Measurements from ENCODE around the gene PNMA1. TPM values are rescaled to one million over a fixed set of nuclear protein-coding genes. Genes with fewer than 3 reads are reported as not detected.

The PNMA1 gene
- total RNA-seq, 6 donors from 2014 or later: 9.9 to 28.9 (median 15.2) TPM

DNA sequence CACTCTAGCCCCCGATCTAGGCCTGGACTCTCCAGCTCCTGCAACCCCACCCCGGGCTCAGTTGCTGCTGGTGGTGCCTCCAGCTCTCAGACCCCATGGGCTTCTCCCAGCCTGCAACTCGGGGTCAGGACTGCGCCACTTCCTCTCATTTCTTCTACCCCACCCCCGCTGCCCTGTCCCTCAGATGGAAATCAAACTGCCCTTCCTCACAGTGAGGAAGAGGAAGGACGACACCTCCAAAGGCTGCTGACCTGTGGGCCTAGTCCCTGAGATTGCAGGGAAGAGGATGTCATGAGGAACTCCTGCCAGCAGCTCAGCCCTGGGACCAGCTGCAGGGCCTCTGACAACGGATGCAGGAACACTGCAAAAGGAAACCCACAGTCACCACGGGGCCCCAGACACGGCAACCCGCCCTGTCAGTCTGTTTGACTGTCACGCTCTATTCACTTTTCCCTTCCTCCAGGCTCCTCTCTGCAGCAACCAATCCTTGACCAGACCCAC, 29.3 kb upstream of the PNMA1 start:
- ATAC-seq (ENCODE audit: low FRiP score in 2 of 2): peak in 1 of 2 donors; percentile 9
- Histone ChIP-seq H3K27ac (peak overlapping the region; percentile 80 to 89 (median 87)), H3K4me1 (peaks cover 94 to 100% (median 97%) of the 10 kb centered on the region in 4 donors)

GRCh38 chr14:73742520-73743238, 28.5 kb upstream of the PNMA1 start:
- WGBS, 2 donors: 57 to 71% methylated on average over 6 of the region's 6 CpGs
- TF ChIP-seq EP300 (IDR thresholded peaks at IDR 0.05): no peak
- TF ChIP-seq POLR2A (IDR thresholded peaks at IDR 0.05): no peak
- peaks cover 7 to 25% (median 20%) of the 10 kb centered on the region in 4 donors for H3K36me3 ChIP-seq
- DNase-seq (no peak), ATAC-seq (ENCODE audit: low FRiP score in 2 of 2) (no peak)
- H3K27me3 ChIP-seq: no peaks in the 10 kb centered on the region
- H3K9me3 ChIP-seq: no peaks in the 10 kb centered on the region
- peaks cover 88 to 93% (median 92%) of the 10 kb centered on the region in 4 donors for H3K4me1 ChIP-seq
- peak overlapping the region in 1 of 4 donors; percentile 33 for H3K4me3 ChIP-seq
- H3K27ac ChIP-seq: peak overlapping the region; percentile 80 to 89 (median 87)

More for the DNA sequence above, 29.3 kb upstream of the PNMA1 start:
- H3K27me3 ChIP-seq: no peaks in the 10 kb centered on the region
- peaks cover 7 to 17% (median 14%) of the 10 kb centered on the region in 4 donors for H3K36me3 ChIP-seq
- no peak overlapping the region for H3K4me3 ChIP-seq
- no peaks in the 10 kb centered on the region for H3K9me3 ChIP-seq
- WGBS, 2 donors: 16 to 44% methylated on average over 9 to 11 of the region's 11 CpGs
- DNase-seq: peak in 1 of 2 donors; percentile 77
- TF ChIP-seq POLR2AphosphoS5 (IDR thresholded peaks at IDR 0.05): peak; percentile 46 to 59
- TF ChIP-seq CTCF (IDR thresholded peaks at IDR 0.05): no peak
- peak in 1 of 4 donors; percentile 49 for TF ChIP-seq EP300 (IDR thresholded peaks at IDR 0.05)
- TF ChIP-seq POLR2A (IDR thresholded peaks at IDR 0.05): no peak

DNA sequence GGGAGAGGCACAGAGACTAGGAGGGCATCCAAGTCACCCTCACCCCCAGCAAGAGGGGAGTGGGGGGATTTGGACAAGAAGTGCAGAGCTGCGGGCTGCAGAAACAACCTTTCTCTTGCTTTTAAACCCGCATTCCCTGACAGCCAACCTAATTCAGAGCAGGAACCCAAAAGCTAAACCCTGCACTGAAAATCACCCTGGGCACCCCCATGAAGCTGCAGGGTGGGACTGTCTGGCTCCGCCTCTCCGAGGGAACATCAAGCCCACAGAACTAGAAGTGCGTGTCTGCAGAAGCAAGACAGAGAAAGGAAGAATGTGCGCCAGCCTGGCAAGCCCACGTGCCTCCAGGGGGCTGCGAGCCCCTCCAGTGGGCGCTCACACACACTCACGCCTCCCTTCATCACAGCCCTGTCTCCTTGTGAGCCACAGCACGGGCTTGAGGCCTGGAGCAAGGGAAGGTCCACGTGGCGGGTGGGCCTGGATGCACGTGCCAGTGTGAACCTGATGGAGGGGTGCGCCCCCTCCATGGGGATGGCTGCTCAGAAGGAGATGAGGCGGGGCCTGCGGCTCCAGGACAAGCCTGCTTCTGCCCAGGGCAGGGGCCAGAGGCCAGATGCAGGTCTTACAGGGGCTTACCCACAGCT, 27.8 kb upstream of the PNMA1 start:
- Histone ChIP-seq H3K9me3 (no peaks in the 10 kb centered on the region), H3K27me3 (no peaks in the 10 kb centered on the region), H3K4me1 (peaks cover 81 to 87% (median 85%) of the 10 kb centered on the region in 4 donors), H3K27ac (peak overlapping the region; percentile 80 to 89 (median 87)), H3K36me3 (peaks cover 7 to 32% (median 24%) of the 10 kb centered on the region in 4 donors), H3K4me3 (peak overlapping the region in 3 of 4 donors; percentile 11 to 33 (median 29))
- ATAC-seq (ENCODE audit: low FRiP score in 2 of 2) (no peak), DNase-seq (peak in 1 of 2 donors; percentile 78)
- TF ChIP-seq EP300 (IDR thresholded peaks at IDR 0.05) (no peak), POLR2A (IDR thresholded peaks at IDR 0.05) (no peak), CTCF (IDR thresholded peaks at IDR 0.05) (no peak), POLR2AphosphoS5 (IDR thresholded peaks at IDR 0.05) (no peak)
- WGBS, 2 donors: 24 to 28% methylated on average over 8 to 17 of the region's 17 CpGs

- H3K27me3 ChIP-seq: no peaks in the 10 kb centered on the region
- ATAC-seq (ENCODE audit: low FRiP score in 2 of 2) (peak; percentile 78 to 81), DNase-seq (peak; percentile 85 to 91)
- TF ChIP-seq EP300 (IDR thresholded peaks at IDR 0.05) (peak in 2 of 4 donors; percentile 96), POLR2AphosphoS5 (IDR thresholded peaks at IDR 0.05) (peak; percentile 77 to 94), CTCF (IDR thresholded peaks at IDR 0.05) (peak in 1 of 6 experiments; percentile 22), POLR2A (IDR thresholded peaks at IDR 0.05) (no peak)
- peak overlapping the region; percentile 80 to 89 (median 87) for H3K27ac ChIP-seq
- peaks cover 7 to 37% (median 30%) of the 10 kb centered on the region in 4 donors for H3K36me3 ChIP-seq
- 0 to 1% methylated on average over 8 to 10 of the region's 12 CpGs for WGBS, 2 donors
- H3K4me3 ChIP-seq: peak overlapping the region in 3 of 4 donors; percentile 11 to 33 (median 29)
- H3K4me1 ChIP-seq: peaks cover 75 to 81% (median 80%) of the 10 kb centered on the region in 4 donors
- H3K9me3 ChIP-seq: no peaks in the 10 kb centered on the region
These were observed 27.2 kb upstream of the PNMA1 start for GRCh38 chr14:73741386-73741875.
